NCI-H2171 treated with DMSO at 0.1 percent for 48 hours (cell line): ENCODE data around the gene ZFP57.

Experiments used
- DNase-seq: peaks from one replicate; lab custom pipeline; 2025; lab: John Stamatoyannopoulos, UW

ZFP57 gene

DNA sequence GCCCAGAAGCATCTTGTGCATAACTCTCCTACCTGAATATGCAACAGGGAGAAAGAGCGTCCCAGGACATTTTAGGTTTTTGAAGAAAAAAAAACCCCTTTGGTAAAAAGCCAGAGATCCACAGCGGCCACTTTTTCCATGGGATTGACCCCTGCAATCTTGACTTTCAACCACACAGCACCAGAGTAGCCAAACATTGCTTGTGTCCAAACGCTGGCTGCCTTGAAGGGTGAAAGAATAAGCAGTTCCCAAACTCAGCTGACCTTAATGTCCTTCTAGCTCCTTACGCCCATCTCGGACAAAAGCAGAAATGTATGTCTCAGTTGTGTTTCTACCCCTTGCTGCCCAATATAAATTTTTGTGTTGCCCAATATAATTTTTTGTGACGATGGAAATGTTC is 25.3 kb downstream of the ZFP57 start:
- no peak for DNase-seq

GRCh38 chr6:29653452-29654038 is 27.4 kb downstream of the ZFP57 start:
- DNase-seq, result peak; percentile 83

DNA sequence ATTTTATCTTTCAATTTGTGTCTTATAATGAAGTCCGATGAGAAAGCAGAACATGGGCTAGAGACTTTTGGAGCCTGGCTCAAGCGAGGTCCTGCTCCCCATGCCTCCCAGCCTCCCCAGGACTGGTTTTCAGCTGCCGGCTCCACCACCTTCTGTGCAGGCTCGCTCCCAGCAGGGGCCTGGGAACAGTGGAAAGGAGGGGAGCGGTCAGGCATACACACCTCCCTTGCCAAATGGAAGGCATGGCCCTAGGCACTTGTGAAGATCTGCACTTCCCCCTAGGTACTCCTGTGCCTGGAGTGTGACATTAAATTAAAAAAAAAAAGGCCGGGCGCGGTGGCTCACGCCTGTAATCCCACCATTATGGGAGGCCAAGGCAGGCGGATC is 28.8 kb downstream of the ZFP57 start:
- DNase-seq, result no peak

DNA sequence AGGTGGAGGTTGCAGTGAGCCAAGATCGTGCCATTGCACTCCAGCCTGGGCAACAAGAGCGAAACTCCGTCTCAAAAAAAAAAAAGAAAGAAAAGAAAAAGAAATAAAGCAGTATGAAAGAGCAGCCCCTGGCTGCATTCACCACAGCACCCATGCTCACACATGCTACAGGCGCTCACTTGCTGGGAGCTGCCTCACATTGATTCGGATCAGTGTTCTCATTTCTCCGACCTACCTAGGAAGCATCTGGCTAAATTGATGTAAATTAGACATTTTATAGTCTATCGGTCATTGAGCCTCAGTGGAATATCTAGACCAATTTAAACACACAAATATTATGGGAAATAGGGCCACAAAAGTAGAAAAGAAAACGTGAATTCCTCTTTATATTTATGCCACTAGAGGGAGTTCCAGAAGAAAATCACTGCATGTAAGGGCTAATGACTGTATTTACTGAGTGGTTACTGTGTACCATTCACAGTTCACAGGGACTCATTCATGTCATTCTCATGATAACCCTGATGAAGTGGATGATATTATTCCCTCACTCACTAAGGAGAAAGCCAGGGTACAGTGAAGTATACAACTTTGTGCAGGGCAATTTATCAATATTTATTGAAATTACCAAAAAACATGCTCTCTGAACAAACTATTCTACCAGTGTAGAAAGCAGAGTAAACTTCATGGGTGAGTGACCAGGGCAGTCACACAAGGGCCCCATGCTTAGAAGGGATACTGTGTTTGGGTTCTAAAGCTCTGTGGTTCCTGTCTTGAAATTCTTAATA is 29.3 kb downstream of the ZFP57 start:
- DNase-seq, result peak; percentile 37

DNA sequence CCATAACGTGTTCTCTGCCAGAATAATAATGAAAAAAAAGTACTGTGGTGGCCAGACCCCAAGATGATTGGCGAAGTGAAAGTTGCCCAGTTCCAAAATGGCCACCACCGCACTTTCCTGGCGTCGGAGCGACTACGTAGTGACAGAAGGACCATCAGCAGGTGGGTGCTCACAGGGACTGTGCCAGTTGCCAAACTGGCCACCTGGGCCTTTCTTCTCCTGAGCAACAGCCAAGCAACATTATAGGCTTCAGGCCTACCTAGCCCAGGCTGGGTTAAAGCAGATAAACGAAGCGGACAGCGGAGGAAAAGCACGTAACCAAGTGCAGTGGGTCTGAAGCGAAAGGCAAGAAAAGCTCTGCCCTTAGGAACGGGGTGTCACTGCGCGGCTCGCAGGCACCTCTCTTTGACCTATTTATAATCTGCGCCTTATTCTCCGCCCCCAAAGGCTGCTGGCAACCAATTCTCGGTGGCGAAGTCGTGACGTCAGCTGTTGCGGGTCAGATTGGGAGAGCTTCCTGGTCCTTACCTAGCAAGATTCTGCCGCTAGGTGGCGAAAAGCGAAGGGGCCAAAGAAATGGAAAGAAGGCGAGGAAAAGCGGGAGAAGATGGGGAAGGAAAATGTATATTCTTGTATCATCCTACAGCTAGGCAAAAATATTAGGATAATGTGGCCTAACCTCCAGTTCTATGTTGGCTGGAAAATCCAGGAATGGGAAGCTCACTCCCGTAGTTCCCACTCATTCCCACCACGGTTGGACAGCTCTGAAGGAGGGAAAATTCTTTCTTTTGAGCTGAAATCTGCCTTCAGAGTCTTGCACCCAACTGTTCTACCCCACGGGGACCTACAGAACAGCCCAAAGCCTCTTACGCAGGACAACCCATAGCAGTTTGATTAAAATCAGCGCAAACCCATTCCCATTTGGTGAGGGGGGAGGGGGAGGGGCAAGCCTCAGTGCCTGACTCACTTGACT is 31.0 kb downstream of the ZFP57 start:
- peak; percentile 98 for DNase-seq

DNA sequence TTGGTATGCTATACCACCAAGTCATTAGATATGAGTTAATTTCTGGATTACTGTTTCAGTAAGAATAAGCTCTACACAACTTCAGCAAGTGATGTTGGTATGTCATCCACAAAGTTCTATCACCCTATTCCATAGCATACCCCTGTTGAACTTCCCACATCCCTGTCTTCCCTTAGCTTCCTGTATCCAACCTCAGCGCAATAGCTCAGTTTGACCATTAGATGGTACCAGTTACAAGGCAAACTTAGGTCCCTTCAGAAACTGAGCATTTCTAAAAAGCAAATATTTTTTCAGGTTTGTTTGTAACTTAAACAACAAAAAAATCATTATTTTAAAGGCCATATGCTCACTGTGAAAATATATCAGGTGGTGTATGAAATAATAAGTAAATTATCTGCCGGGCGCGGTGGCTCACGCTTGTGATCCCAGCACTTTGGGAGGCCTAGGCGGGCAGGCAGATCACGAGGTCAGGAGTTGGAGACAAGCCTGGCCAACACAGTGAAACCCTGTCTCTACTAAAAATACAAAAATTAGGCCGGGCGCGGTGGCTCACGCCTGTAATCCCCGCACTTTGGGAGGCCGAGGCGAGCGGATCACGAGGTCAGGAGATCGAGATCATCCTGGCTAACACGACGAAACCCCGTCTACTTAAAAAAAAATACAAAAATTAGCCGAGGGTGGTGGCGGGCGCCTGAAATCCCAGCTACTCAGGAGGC is 32.9 kb downstream of the ZFP57 start:
- DNase-seq, result peak; percentile 20

DNA sequence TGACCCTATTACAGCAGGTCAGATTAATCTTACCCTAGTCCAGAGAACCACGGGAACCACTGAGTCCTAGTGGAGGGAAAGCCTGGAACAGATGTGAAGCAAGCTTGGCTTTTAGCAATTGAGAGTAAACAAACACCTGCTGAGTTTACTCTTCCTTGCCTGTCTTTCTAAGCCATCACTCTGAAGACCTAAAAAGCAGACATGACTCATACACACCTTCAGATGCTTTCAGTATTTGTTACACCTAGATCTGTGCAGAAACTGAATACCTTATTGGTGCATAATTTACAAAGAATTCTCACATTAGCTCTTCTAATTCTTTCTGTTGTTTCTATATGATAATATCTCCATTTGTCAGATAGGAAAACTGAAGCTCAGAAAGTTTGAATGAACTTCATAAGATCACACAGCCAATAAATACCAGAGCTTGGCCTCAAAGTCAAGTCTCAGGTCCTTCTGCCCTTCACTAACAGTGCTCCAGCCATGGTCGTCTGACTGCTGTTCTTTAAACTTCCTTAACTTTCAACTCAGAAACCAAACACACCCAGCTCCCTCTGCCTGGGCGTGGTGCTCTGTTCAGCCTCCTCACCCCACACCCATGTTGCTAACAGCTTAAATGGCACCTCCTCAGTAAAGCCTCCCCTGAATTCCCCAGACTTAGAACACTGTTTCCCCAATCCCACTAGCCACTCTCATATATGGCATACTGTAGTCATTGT is 39.4 kb downstream of the ZFP57 start:
- no peak for DNase-seq

DNA sequence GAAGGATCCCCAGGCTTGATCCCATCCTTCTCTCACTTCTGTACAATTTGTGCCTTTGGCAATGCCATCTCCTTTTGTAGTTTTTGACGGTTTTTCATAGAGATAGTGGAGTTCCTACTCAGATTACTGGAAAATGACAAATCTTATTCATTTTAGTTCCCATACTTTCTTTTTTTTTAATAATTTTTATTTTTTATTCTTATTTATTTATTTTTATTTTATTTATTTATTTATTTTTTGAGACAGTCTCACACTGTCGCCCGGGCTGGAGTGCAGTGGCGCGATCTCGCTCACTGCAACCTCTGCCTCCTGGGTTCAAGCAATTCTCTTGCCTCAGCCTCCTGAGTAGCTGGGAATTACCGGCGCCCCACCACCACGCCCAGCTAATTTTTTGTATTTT is 43.7 kb downstream of the ZFP57 start:
- DNase-seq, result no peak

- no peak for DNase-seq
Measured at GRCh38 chr6:29633534-29633905, 47.4 kb downstream of the ZFP57 start.

DNA sequence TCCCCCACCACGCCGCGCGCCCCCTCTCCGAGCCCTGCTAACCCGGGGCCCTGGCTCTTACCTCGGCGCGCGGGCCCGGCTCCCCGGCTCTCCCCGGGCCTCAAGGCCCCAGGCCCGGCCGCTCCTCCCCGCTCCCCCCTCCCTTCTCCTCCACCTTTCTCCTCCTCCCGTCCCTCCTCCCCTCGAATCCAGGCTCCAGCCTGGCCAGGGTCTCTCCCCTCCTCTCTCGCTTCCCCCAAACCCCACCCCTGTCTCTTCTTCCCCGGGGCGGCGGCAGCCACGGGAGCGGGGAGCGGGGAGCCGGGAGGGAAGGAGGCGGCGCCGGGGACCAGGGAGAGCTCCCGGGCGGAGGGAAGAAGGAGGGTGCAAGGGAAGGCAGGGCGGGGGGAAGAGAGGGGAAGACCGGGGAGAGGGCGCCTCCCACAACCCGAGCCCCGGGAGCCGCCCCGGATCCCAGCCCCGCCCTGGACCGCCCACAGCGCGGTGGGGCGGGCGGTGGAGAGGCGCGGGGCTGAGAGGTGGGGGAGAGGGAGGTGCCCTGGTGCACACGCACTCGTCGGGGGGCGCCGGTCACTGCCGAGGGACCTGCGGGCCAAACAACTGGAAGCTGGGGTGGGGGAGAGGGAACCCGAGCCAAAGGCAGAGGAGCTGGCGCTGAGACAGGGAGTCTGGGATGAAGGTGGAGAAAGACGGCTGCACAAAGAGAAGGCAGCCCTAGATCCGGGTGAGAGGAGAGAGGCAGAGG is 48.0 kb downstream of the ZFP57 start, which contains the start of gene GABBR1:
Gene GABBR1, minus strand, starts transcription at position 395 of the 745 bp plus-strand sequence. CDS start 798 bp downstream, outside the sequence.
- peak; percentile 88 for DNase-seq

DNA sequence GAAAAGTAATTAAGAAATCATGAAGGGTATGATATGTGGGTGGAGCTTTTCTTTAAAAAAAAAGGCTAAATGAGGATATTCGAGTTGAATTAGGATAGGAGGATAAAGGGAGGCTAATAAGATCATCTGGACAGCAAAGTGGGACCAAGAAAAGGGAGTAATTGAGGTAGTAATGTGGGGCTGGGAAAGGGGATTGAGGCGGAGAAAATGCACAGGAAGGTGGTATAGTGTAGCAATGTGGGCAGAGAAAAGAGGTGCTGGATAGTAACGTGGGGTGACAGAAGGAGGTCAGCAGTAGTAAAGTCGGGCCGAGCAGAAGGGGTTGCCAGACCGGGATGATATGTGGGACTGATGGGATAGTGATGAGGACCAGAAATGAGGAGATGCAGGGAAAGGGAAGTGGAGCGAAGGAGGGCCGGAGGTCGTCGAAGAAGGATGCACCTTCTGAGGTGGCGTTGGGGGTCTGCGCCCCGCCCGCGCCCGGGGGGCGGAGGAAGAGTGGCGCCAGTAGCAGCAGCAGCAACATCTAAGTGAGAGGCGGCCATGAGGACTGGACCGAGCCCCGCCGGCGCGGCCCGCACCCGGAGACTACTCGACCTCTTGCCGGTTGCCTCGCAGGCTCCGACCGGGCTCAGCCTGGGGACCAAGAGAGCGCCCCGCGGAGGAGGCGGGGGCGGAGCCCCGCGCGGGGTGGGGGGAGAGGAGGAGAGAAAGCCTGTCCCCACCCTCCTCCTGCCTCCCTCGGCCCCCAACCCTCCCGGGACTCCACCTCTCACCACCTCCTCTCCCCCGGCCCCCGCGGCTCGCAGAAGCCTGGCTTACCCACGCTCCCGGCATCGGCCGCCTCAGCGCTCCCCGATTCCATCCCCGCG is 48.9 kb downstream of the ZFP57 start:
- peak; percentile 61 for DNase-seq

GRCh38 chr6:29631209-29631810 is 49.6 kb downstream of the ZFP57 start:
- DNase-seq, result no peak

DNA sequence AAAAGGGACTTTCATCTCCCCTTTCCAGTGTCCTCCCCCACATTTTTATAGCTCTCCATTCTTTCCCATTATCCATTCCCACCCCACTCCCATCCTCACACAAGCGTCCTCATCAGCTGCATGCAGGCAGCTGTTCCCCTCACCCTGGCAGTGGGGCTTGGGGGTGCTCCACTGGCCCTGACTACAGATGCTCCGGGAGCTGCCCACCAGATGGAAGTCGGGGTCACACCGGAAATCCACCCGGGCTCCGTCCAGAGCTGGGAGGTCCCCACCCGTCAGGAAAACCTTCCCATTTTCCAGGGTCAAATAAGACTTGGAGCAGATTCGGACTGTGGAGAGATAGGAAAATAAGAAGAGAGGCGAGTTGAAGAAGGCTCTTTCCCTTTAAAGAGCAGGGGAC is 50.6 kb downstream of the ZFP57 start:
- no peak for DNase-seq

- DNase-seq, result no peak
Measured at GRCh38 chr6:29629571-29629970, 51.4 kb downstream of the ZFP57 start.

DNA sequence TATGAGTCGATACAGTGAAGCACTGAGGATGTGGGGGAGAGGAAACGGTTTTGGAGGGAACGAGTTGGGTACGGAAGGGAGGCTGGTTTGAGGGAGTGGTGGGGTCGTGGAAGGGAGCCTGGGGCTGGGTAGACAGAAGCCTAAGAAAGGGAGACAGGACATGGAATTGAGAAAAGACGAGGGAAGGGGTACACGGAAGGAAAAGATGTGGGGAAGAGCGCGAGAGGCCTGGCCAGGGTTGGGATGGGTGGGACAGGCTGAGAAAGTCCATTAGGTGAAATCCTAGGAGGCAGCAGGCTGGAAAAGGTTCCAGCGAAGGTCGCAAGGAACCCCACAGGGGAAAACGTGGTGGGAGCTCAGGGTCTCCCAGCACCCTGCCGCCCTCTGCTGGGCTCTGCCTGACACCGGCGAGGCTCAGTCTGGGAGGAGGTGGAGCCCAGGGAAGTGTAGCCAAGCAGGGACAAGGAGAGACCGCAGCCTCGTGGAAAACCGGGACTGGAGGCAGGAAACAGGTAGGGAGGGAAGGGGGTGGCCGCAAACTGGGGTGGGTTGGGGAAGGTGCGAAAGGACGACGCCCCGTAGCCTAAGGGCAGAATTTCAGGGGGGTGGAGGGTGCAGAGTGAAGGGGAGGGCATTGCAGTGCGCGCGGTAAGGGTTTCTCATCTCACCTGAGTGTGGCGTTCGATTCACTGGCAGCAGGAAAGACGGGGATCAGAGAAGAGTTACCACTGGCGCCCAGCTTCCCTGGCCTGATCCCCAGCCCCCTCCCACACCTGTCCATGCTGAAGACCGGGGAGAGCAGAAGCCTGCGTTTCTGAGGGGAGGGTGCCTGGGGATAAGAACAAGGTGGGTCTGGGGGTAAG is 52.3 kb downstream of the ZFP57 start:
- DNase-seq, result peak; percentile 90

GRCh38 chr6:29627755-29628418 is 53.1 kb downstream of the ZFP57 start:
- peak; percentile 49 for DNase-seq

DNA sequence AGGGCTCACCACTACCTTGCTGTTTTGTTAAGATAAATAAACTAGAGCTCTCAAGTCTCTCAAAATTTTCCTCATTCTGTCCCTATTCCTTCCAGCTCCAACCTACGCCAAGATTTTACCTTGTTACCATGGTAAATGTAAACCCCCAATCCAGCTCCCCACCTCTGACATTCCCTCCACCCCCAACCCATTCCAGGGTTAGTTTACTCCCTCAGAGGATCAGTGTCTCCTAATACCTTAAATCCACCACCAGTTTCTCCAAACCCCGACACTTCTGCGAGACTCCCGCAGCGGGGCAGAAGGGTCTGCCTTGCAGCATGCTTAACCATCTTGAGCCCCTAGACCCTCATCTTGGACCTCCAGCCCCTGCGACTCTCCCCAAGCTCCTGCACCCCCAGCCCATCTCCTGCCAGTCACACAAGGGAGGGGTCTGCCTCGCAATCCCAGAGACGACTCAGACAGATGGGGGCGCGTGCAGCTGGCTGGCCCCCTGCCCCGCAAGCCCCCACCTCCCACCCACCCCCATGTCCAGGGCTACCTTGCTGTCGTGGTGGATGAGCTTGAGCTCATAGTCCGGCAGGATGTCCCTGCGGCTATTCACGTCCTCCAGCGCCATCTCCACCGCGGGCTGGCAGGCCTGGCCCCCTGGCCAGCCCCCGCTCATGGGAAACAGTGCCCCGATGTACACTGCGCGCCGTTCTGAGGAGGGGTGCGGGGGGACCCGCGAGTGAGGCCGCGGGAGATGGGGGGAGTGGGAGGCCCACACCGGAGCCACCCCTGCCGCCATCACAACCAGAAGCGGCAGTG is 53.8 kb downstream of the ZFP57 start:
- no peak for DNase-seq
